Hematopoietic multipotent progenitor cell treated with erythropoietin and hydrocortisone succinate and interleukin-3 and kit ligand, for 4 days (in vitro differentiated cells): ENCODE data around the gene NAV3.
"Not testable (repeated sequence)": the region's sequence is repeated elsewhere in the genome, so short reads cannot be mapped to it uniquely, and the experiment has no call there.

Source experiments
- DNase-seq: peaks from one replicate; pipeline ENCODE4 v3.0.0-alpha.2; 2015

The NAV3 gene

GRCh38 chr12:78204926-78205325 lies 374.2 kb downstream of the NAV3 start:
- DNase-seq: no peak

GRCh38 chr12:78208092-78208491 lies 377.4 kb downstream of the NAV3 start:
- no peak for DNase-seq

- no peak for DNase-seq
These were observed 379.3 kb downstream of the NAV3 start for GRCh38 chr12:78209846-78210505.

- no peak for DNase-seq
These were observed 379.8 kb downstream of the NAV3 start for GRCh38 chr12:78210506-78210860.

GRCh38 chr12:78210894-78211302 lies 380.2 kb downstream of the NAV3 start:
- DNase-seq: no peak

GRCh38 chr12:78220811-78221210 lies 390.1 kb downstream of the NAV3 start:
- DNase-seq: no peak

GRCh38 chr12:78224154-78224553 lies 393.5 kb downstream of the NAV3 start:
- DNase-seq: no peak

- DNase-seq: no peak
These were observed 396.1 kb downstream of the NAV3 start for GRCh38 chr12:78226763-78227162.

- peak; percentile 56 for DNase-seq
These were observed 399.0 kb downstream of the NAV3 start for GRCh38 chr12:78229591-78230101.

GRCh38 chr12:78232756-78233155 lies 402.1 kb downstream of the NAV3 start:
- DNase-seq: no peak

- no peak for DNase-seq
These were observed 405.6 kb downstream of the NAV3 start for GRCh38 chr12:78236264-78236663.

- DNase-seq: no peak
These were observed 408.9 kb downstream of the NAV3 start for GRCh38 chr12:78239544-78239943.

GRCh38 chr12:78240827-78241226 lies 410.1 kb downstream of the NAV3 start:
- DNase-seq: no peak

GRCh38 chr12:78241446-78241845 lies 410.8 kb downstream of the NAV3 start:
- no peak for DNase-seq

GRCh38 chr12:78244916-78245507 lies 414.3 kb downstream of the NAV3 start:
- DNase-seq: no peak

- no peak for DNase-seq
These were observed 417.6 kb downstream of the NAV3 start for GRCh38 chr12:78248321-78248720.

- no peak for DNase-seq
These were observed 418.9 kb downstream of the NAV3 start for GRCh38 chr12:78249578-78249977.

GRCh38 chr12:78257662-78258061 lies 427.0 kb downstream of the NAV3 start:
- not testable (repeated sequence) for DNase-seq

GRCh38 chr12:78260976-78261375 lies 430.3 kb downstream of the NAV3 start:
- DNase-seq: no peak

GRCh38 chr12:78261901-78262300 lies 431.2 kb downstream of the NAV3 start:
- DNase-seq: no peak
